Testis (tissue), 2 donors: Measurements from ENCODE around the gene CERKL.

Source experiments
- CTCF ChIP-seq, 3 experiments: fragments of 450-650 bp in 2 of 3; fragments of 200-600 bp in 1 of 3; sonication (generic) in 1 of 3; IDR thresholded peaks; one replicate each; pipeline ENCODE4 v1.5.1; 2016 to 2019; ENCODE audit warnings: antibody characterized with exemption in 3 of 3, mild to moderate bottlenecking in 2 of 3, moderate library complexity in 1 of 3
- POLR2A ChIP-seq: fragments of 450-650 bp; IDR thresholded peaks from one replicate; pipeline ENCODE4 v1.6.1; 2017; ENCODE audit warnings: antibody characterized with exemption, mild to moderate bottlenecking, moderate library complexity

- no peak for TF ChIP-seq CTCF (IDR thresholded peaks at IDR 0.05)
- no peak for TF ChIP-seq POLR2A
Measured at GRCh38 chr2:181674461-181674860, 17.6 kb upstream of the CERKL start.
